ENCODE measurements around the gene GCNA.

The GCNA gene

GRCh38 chrX:71616672-71617529 lies 38.7 kb downstream of the GCNA start:
- no peak for DNase-seq (ENCODE audit: low read depth in 2 of 2)

- DNase-seq (ENCODE audit: low read depth in 2 of 2), result no peak
Measured at GRCh38 chrX:71617742-71618141, 39.5 kb downstream of the GCNA start.

DNA sequence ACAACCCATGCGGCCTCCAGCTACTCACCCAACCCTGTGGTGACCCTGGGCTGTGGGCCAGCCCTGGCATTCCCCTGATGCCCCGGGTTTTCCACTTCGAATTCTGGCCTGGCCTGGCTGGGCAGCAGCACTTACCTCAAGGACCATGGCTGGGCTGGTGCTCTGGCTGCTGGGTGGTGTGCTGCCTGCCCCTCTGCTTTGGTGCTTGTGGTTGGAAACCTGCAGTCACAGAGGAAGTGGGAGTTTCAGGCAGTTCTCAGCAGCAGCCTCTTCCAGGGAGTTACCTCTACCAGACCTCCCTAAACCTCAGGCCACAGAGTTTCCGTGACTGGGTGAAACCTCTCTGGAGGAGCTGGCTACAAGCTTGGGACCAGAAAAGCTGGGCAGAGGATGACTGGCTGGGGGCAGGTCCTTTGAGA lies 40.1 kb downstream of the GCNA start, which contains the start of gene CXCR3:
TSS of gene CXCR3 (minus strand) at position 209 of the 419 bp plus-strand sequence. CDS start at position 147, 62 bp downstream.
- DNase-seq (ENCODE audit: low read depth in 2 of 2), result peak; percentile 51 to 59

GRCh38 chrX:71618787-71619186 lies 40.5 kb downstream of the GCNA start:
- no peak for DNase-seq (ENCODE audit: low read depth in 2 of 2)

GRCh38 chrX:71619193-71619592 lies 41.0 kb downstream of the GCNA start:
- peak; percentile 48 to 61 for DNase-seq (ENCODE audit: low read depth in 2 of 2)

DNA sequence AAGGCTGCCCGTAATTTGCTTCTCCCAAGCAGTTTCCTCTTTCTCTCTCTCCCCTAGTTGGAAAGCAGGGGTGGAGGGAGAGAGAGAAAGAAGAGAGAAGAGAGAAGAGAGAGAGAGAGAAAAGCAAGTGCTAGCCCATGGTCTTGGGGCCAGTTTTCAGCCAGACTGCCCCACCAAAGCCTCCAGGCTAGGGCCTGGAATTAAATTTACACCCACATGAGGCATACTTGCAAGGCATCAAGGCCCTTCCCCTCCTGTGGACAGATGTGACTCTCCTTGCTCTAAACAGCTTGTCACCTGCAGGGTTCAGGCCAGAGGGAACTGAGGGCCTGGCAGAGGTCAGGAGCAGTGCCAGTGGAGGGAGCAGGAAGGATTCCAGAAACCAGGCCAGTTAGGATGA lies 41.7 kb downstream of the GCNA start:
- DNase-seq (ENCODE audit: low read depth in 2 of 2), result no peak

GRCh38 chrX:71621603-71622002 lies 43.4 kb downstream of the GCNA start:
- no peak for DNase-seq (ENCODE audit: low read depth in 2 of 2)

DNA sequence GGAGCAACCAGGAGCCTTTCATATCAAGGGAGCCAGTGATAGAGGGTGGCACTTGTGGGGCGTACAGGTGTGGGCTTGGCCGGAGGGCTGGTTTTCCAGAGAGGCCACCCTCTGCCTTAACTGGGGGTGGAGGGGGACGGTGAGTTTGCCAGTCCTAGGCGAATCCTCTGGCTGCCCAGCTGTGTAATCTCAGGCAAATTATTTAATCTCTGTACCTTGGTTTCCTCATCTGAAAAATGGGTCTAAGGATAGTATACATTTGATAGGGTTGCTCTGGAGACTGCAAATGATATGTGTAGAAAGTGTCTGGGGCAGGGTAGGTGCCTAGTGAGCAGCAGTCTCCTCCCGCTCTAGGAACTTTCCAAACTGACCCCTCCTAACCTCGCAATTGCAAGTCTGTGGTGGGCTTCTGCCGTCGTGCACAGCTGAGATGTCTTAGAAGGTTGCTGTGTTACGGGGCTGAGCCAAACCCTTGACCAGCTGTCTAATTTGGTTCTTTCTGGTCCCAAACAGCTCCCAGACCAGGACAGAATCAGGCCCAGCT lies 43.9 kb downstream of the GCNA start:
- no peak for DNase-seq (ENCODE audit: low read depth in 2 of 2)

GRCh38 chrX:71622576-71623450 lies 44.6 kb downstream of the GCNA start:
- DNase-seq (ENCODE audit: low read depth in 2 of 2), result peak; percentile 36 to 52

DNA sequence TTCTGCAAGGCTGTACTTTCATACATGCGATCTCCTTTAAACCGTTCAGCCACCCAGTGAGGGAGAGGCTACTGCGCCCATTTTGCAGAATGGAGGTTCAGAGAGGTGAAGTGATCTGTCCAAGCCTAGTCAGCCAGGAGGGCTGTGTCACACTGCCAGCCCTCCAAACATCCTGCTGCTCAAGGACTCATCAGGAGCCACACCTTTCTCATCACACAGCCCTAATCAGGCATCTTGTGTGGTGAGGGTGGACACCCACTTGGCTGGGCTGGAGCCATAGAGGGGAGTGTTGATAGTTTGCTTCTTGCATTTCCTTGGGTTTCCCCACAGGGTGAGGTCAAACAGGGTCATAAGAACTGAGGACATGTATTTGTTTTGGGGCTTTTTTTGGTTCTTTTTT lies 45.5 kb downstream of the GCNA start:
- no peak for DNase-seq (ENCODE audit: low read depth in 2 of 2)

DNA sequence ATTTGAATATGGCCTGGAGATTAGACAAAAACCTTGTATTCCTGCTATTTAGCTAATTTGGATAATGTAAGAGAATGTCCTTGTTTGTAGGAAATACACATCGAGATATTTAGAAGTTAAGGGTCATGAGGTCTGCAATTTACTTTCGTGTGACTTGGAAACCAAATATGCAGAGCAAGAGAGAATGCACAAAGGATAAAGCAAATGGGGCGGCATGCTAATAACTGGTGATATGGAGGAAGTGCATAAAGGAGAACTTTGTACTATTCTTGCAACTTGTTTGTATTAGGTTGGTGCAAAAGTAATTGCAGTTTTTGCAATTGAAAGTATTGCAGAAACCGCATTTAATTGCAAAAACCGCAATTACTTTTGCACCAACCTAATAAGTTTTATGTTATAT lies 47.2 kb downstream of the GCNA start:
- no peak for DNase-seq (ENCODE audit: low read depth in 2 of 2)

DNA sequence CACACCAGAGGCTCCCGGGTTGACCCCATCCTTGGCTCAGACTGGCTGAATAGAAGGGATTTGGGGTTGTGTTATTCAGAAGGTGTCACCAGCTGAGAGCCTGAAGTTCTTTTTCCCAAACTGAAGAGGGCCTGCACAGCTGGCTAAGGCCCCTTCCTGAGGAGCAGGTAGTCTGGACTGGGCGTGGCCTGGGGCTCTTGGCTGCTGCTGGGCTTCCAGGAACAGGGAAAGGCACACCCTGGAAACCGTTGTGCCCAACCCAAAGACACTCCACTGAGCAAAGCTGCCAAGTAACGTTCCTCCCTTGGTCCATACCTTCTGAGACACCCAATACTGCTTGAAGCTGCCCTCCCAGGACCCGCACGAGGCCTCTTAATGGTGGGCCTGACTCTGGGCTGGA lies 48.3 kb downstream of the GCNA start:
- no peak for DNase-seq (ENCODE audit: low read depth in 2 of 2)

DNA sequence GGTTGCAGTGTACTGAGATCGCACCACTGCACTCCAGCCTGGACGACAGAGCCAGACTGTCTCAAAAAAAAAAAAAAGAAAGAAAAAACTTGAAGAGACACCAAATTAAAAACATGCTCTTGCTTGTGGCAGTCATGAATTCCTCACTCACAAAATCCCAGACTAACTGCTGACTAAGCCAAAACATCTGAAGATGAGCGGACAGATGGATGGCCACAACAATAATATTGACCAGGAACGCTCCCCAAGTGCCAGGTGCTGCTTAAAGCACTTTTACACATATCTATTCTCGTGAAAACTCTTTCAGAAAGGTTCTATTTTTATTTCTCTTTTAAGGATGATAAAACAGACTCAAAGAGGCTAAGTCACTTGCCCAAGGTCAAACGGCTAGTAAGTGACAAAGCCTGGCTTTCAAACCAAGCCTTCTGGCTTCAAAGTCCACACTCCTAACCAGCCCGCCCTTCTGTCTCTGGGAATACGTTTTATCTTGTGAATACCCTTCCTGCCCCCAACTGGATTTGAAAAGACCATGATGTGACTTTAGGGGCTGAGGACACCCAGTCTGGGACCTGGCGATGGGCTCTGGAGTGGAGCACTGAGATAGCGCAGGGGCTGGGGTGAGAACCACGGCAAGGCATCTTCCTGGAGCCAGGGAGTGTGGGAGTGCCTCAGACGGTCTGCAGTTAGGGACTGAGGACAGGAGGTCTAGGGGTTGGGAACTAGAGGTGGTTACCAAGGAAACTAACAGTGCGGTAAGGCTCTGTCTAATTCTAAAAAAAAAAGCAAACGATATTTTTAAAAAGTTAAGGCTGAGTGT lies 49.6 kb downstream of the GCNA start:
- DNase-seq (ENCODE audit: low read depth in 2 of 2), result no peak

GRCh38 chrX:71629467-71629866 lies 51.2 kb downstream of the GCNA start:
- no peak for DNase-seq (ENCODE audit: low read depth in 2 of 2)

GRCh38 chrX:71632923-71633657 lies 54.9 kb downstream of the GCNA start:
- DNase-seq (ENCODE audit: low read depth in 2 of 2), result no peak

DNA sequence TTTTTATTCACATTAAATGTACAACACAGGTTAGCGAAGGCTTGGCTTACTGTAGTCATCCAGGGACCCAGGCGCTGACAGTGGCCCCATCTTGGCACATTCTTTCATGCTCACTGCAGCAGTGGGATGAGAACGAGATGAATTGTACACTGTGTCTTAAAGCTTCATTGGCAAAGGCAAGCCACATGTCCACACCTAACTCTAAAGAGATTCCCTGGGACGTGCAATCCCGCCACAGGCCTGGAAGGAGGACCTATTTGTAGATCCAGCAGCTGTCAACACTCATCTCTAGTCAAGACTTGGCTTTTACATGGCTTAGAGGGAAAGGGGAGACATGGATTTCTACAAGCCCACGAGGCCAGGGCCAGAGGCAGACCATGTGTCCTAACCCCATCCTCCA lies 56.1 kb downstream of the GCNA start:
- no peak for DNase-seq (ENCODE audit: low read depth in 2 of 2)

DNA sequence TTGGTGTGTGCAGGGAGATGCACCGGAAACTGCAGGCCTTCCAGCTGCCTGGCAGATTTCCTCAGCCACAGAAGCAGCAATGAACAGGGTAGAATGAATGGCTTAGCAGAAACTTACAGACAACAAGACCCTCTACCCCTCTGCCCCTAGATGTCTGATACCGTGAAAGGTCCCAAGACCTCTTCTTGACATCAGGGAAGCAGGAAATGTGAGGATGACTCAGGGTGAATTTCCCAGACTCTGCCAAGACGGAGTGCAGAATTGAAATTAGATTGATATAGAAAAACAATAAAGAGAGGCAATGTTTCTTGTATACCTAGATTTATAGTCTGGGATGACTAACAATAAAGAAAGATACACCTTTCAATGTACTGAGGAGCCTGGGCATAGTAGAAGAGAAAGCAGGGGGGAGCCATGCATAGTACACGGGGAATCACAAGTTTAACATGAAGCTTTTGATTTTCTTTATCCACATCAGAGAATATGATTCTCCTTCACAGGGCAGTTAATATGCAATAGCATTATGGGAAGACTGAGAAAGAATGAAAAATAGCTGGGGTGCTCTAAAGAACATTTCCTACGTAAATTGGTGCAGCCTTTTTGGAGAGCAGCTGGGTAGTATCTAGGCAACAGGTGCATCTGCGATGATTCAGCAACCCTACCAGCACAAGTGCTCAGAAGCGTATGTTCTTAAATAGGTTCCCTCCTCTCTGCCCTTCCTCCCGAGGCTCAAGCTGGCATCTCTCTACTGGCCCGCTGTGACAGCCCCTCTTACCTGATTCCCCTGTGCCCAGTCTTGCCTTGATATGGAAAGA lies 58.4 kb downstream of the GCNA start:
- no peak for DNase-seq (ENCODE audit: low read depth in 2 of 2)

DNA sequence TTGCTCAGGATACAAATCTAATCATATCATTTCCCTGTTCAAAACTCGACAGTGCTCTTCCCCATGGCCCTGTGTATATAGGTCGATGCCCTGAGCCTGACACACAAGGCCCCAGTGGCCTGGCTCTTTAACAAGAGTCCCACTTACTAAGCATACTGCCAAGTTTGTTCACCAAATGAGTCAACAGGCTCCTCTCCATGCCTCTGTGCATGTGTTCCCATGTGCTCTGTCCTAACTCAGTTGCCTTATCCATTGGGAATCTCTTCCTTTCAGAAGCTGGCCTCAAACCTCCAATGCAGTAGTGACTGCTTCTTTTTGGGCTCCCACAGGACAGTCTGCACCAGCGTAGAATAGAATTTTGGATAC lies 59.0 kb downstream of the GCNA start:
- DNase-seq (ENCODE audit: low read depth in 2 of 2), result no peak

DNA sequence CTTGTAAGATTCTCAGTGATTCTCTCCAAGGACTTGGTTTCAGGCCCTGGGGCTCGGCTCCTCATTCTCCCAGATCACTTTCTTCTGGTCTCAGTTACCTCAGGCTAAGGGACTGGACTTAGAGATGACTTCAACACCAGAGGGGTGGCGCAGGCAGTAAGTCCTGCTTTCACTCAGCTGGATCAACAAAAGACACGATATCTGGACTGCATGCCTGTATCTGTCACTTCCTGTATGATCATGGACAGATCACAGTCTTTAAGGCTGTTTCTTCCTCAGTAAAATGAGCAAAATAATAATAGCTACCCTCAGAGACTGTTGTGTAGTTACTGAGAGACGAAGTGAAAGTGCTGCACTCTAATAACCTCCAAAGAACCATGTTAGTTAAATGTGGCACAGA lies 59.6 kb downstream of the GCNA start:
- DNase-seq (ENCODE audit: low read depth in 2 of 2), result no peak

DNA sequence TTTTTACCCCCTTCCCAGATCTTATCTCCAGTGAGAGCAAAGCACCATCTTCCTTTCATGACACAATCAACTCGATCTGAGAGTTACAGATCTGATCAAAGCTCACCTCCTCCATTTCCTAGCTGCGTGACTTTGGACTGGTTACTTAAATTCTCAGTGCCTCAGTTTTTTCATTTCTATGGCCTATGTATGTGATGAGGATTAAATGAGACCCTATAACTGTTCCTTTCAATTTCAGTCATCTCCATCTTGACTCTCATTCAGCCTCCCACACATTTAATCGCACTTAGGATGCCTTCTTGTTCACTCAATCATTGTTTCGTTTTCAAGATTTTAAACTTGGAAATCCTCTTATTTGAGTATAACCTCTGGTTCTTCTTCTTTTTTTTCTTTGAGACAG lies 60.2 kb downstream of the GCNA start:
- DNase-seq (ENCODE audit: low read depth in 2 of 2), result no peak
